Measurements from ENCODE around the gene CFAP68.

Gene CFAP68, protein sequence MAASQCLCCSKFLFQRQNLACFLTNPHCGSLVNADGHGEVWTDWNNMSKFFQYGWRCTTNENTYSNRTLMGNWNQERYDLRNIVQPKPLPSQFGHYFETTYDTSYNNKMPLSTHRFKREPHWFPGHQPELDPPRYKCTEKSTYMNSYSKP

DNA sequence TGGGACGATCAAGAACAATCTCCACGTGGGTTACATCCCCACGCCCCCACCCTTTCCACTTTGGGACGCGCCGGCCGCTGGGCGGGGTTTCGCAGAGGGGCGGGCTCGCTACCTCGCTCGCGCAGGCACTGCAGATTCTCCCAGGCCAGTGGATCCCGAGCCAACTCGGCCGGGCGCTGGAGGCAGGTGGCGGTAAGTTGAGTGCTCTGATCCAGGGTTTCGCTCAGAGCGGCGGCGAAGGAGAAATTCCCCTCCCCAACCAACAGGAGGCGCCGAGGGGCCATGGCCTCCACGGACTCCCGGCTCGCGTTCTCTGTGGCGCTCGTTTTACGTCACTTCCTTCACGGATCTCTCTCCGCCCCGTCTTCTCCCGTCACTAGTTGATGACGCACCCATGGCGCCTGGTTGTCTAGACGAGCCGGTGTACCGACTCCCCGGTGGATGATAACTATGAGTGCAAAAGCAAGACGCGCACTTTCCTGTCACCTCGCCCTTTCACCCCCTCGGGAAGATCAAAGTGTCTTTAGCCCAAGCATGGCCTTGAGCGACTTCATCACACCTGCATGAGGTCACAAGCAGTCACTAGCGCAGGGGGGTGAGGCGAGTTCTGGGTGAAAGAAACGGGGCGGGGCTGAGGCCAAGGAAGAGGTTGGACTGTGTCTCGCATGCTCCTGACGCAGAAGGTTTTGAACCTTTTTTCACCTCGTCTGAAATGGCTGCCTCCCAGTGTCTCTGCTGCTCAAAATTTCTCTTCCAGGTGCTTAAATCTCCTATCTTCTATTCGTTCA is at the start of gene CFAP68, which contains the start of gene FDXACB1:
Gene CFAP68 (plus strand): TSS at position 693 of the 788 bp plus-strand sequence. CDS start 20 bp downstream, at position 713.
Gene FDXACB1 (minus strand): TSS at position 317 of the 788 bp plus-strand sequence. CDS start 33 bp downstream, at position 284.
- peak; percentile 86 to 88 for DNase-seq (ENCODE audit: low read depth in 2 of 2)

DNA sequence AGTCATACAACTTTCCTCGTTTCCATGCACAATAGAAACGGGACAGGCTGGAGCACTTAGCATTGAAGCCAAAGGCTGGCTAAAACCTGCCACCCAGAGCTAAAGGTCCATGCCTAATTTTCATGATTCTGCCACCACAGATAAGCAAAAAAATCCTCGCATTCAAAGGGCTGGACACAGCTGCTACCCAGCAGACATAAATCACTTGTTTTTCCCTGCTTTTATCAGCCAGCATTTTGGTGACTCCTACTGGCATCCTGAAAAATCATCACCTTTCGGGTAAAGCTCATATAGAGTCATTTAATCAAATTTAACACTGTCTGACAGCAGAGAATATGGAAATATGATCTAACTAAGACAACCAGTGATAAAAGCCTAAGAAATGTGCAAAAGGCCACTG is 45.8 kb upstream of the CFAP68 start:
- DNase-seq (ENCODE audit: low read depth in 2 of 2), result no peak

DNA sequence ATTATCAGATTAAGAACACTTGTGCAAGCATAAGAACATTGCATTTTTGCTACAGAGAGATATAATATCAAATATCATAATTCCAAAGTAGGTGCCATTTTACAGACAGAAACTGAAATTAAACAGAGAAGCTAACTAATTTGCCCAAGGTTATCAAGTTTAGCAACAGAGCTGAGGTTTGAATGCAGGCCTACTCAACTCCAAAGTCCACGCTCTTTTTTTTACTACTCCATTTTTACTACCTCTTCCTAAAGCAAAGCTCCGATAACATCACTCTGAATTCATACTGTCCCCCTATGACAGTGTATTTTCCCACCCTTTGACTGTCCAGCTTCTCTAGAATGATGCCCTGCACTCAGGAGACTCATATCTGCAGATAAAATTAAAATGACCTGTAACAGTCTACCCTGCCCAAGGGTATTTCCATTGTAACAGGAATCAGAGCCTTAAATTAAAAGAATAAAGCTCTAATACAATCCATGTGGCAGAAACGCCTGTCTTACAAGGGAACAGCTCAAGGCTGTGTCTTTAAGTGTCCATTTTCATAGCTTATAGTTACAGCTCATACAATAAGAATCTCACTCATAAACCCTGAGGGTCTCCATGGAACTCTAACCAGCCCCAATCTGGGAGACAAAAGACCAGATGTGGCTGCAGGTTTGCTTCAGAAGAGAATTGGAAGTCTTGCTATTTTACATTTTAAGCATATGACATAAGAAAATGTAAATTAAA is 44.7 kb upstream of the CFAP68 start:
- DNase-seq (ENCODE audit: low read depth in 2 of 2), result no peak

DNA sequence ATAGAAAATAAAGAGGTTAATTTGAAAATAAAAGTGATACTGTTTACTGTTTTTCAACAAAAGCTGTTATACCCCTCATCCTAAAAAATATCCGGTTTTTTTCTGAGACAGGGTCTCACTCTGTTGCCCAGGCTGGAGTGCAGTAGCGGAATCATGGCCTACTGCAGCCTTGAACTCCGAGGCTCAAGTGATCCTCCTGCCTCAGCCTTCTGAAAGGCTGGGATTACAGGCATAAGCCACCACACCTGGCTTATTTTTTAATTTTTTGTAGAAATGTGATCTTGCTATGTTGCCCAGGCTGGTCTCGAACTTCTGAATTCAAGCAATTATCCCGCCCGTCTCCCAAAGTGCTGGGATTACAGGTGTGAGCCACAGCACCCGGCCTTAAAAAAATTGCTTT is 43.7 kb upstream of the CFAP68 start:
- DNase-seq (ENCODE audit: low read depth in 2 of 2), result no peak

DNA sequence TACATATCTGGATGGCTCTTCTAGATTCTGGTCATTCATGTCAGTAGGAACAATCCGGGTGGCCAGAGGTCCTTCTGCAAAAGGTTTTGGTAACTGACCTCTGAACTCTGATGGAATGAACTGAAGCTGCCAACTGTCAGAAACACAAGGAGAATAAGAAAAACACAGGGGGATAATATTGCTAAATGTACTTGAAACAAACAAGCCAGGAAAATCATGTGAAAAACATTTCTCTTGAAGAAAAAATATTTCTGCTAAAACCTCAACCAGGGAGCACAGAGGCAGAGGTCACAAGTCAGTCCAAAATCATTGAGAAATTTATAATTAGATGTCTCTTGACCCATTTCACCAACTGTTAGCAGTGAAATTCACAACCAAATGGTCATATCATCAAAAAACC is 43.2 kb upstream of the CFAP68 start:
- DNase-seq (ENCODE audit: low read depth in 2 of 2), result no peak

DNA sequence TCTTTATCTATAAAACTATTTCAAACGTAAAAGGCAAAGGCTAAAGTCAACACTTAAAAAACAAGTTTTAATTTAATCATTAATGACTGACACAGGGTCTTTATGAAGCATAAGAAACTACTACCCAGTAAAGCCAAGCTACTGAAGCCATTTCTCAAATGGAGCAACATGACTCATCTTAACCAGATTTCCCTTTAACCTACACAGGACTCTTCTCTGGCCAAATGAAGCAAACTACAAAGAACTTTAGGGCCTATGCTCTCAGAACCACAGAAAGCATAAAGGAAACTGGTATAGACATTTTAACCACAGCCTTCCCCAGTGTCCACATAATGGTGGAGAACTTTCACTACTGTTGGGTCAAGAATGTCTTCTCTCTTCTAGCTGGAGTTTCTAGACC is 42.6 kb upstream of the CFAP68 start:
- no peak for DNase-seq (ENCODE audit: low read depth in 2 of 2)

DNA sequence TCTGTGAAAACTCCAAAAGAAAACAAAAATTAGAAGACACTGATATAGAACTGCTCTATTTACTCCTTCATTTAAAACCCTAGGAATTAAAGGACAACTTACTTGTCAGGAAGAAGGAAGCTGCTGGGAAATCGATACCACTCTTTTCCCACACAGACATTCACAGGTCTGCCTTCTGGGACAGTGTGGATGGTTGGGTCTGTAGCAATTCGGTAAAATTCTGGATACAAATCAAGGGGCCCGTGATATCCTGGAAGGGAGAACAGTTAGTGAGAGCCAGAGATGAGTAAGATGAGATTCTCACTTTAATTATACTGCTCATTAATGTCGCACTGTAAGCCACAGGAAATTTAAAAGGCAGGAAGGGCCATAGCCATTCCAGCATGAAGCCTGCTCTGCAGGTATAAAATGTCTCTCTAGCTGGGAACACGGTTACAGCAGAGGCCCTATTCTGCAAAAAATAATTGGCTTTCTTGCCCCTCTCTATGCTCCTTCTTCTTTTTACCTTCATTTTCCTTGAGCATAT is 41.9 kb upstream of the CFAP68 start:
- DNase-seq (ENCODE audit: low read depth in 2 of 2), result no peak

DNA sequence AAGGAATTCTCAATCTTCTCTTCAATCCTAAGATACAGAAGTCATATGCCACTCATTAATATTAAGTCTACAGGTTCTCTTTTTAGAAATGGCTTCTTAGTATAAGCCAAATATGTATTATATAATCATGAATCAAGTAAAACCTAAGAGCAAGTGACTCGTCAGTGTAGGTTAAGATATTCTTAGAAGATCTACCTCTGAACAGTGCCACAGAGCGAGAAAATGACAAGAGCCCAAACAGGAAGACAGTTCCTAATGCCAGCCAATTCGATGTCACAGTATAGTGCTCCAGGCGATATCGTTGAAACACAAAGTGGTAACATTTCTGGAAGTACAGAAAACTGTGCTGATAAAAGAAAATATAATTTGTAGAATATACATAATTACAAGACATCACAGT is 41.3 kb upstream of the CFAP68 start:
- no peak for DNase-seq (ENCODE audit: low read depth in 2 of 2)

DNA sequence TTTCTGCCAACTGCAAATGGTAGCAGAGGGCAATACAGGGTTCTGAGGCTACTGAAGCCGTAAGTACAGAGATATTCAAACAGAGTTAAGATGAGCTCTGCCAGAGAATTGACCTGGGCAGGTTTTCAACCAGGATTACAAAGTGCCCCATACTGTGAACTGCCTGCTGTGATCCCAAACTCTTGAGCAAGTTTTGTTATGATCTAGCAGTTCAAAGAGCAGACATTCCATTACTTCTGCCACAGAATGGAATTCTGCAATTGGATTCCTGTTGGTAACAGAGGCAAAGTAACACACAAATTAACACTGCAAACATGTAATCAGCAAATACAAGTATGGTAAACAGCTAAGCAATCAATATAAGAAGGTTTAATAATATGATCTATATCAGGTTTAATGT is 39.2 kb upstream of the CFAP68 start:
- DNase-seq (ENCODE audit: low read depth in 2 of 2), result no peak

DNA sequence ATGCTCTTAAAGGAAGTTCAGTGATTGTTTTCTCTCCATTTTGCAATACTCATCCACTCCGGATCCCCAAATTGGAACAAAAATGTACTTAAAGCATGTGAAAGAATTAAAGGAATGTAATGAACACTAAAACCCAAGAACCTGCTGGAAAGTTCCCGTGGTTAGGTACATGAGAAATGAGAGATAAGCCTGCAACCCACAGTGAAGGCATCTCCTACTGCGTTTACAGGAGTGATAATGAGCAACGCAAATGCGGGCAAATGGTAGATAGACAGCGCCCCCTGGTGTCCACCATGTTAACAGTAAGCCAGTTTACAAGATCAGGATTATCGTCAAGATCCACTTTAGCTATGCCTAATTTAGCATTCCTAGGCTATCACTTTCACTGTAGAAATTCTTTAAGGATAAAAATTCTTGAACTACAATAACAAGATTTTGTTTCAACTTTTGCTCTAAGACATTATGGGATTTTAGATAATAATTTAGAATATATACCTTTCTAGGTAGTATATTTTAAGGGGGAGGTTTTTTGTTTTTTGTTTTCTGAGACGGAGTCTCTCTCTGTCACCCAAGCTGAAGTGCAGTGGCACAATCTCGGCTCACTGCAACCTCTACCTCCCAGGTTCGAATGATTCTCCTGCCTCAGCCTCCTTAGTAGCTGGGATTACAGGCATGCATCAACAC is 37.8 kb upstream of the CFAP68 start:
- peak; percentile 75 for DNase-seq (ENCODE audit: low read depth in 2 of 2)

DNA sequence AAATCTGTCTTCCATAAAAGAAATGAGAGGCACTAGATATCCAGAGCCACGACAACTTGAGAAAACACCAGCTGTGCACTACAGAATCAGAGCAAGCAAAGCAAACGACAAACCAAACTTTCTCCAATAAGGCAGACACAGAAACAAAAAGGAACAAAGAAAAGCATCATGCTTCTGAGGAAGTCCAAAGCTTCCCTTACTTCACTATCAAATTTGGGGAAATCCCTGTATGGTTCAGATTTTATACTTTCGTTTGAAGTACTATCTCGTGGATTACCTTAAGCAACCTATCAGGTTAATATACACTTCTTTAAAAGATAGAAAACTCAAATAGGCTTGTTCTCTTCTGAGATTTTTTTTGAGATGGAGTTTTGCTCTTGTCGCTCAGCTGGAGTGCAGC is 35.7 kb upstream of the CFAP68 start:
- no peak for DNase-seq (ENCODE audit: low read depth in 2 of 2)

DNA sequence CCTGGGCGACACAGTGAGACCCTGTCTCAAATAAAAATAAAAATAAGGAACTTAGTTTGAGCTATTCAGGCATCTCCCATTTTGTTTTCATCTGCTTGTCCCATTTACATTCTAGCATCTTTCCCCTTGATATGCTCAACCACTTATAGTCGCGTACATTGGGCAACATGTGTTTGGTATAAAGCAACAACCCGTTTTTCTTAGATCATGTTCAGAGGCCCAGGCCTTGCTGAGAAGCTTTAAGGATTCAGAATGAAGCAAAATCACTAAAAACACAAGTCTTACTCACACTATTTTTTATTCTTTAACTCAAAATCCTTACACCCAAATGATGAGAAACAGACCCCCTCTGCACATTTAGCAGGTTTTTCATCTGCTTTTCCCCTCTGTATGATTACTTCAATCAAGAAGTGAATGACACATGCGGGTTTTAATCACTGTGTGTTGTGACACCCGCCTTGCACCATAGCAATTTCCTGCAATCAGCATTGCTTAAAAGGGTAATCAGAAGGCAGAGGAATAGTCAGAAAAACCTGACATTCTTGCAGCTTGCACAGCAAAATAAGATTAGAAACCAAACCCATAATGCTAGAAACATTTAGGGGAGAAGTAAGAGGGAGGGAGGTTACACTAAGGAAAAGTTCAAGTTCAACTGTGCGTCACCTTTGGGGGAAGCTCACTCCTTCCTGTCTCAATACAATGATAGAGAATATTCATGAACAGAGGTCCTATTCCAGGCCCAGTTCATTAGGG is 33.9 kb upstream of the CFAP68 start:
- no peak for DNase-seq (ENCODE audit: low read depth in 2 of 2)

DNA sequence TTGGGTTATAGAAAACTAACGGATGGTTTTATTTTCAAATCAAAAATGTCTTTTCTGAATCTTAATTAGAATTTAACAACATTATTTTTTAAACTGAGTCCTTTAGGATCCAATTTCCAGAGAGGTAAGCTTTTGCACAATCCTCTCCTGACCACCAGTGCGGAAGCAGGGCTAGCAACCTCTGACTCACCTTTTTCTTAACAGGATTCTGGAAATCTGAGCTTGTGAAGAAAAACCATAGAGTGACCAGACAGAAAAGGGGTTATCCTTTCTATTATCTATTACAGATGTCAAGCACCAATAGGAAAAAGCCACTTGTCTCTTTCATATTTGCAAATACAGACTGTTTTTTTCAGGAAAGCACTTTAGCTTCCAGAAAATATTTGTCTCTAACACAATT is 33.3 kb upstream of the CFAP68 start:
- DNase-seq (ENCODE audit: low read depth in 2 of 2), result no peak

DNA sequence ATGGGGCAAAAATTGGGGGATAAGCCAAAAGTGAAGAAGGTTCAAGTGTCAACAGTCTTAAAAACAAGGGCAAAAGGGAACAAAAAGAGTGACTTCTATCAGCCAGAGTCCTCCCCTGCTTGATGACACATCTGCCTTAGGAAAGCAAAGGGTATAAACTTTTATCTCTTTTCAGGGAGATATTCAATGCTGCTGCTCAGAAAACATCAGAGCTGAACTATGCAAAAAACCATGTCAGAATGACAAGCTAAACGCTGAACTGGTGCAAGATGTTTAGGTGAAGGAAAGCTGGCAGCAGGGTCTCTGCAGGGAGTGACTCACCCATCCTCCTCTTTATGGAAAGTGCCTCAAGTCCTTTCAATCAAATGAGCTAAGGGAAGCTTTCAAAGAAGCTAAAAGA is 32.7 kb upstream of the CFAP68 start:
- DNase-seq (ENCODE audit: low read depth in 2 of 2), result no peak

DNA sequence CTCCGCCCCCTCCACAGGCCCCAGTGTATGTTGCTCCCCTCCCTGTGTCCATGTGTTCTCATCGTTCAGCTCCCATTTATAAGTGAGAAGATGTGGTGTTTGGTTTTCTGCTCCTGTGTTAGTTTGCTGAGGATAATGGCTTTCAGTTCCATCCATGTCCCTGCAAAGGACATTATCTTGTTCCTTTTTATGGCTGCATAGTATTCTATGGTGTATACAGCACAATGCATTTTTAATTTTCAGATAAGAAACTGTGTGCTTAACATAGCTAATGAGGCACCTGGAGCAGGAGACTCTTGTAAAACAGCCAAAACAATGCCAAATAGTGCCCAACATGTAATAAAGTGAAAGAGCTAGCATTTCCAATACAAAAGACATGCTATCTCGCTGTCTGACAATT is 29.7 kb upstream of the CFAP68 start:
- no peak for DNase-seq (ENCODE audit: low read depth in 2 of 2)

DNA sequence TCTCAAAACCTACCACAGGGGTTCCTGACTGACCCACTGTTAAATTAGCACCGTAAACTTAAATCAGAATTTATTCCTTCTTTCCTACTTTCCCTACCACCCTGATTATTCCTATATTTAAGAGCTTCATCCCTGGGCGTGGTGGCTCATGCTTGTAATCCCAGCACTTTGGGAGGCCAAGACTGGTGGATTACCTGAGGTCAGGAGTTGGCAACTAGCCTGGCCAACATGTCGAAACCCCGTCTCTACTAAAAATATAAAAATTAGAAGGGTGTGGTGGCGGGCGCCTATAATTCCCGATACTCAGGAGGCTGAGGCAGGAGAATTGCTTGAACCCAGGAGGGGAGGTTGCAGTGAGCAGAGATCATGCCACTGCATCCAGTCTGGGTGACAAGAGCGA is 28.3 kb upstream of the CFAP68 start:
- no peak for DNase-seq (ENCODE audit: low read depth in 2 of 2)

DNA sequence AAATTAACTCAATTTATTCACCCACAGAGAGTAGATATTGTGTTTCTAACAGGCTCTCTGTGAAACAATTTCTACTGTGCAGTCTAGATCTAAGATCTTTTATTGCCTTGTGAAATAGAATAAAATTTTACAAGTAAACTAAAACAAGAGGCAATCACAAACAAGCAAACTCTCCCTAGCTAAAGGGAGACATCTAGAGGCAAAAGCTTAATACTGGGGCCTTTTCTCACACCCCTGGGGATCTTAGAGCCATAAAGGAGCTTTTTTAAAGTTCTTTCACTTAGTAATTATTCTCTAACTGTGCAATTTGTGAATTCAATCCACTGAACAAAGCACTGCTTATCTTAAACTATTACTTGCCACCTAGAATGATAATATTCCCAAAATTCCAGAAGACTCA is 27.7 kb upstream of the CFAP68 start:
- DNase-seq (ENCODE audit: low read depth in 2 of 2), result no peak

DNA sequence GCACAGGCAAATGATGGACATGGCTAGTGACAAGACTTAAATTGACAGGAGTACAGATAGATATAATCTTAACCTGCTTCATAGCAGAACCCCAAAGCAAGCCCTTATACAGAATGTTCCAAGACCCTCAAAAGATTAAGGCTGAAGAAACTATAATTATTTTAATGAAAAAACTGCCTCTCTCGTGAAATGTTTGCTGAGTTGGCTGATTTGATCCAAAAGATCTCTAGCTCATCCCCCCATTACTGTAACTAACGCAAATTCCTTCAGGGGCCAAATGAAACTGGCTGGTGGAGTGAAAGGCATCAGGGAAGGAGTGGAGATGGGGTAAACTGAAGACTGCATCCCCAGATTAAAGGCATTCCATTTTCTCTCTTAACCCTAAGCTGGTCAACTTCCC is 27.2 kb upstream of the CFAP68 start:
- no peak for DNase-seq (ENCODE audit: low read depth in 2 of 2)

DNA sequence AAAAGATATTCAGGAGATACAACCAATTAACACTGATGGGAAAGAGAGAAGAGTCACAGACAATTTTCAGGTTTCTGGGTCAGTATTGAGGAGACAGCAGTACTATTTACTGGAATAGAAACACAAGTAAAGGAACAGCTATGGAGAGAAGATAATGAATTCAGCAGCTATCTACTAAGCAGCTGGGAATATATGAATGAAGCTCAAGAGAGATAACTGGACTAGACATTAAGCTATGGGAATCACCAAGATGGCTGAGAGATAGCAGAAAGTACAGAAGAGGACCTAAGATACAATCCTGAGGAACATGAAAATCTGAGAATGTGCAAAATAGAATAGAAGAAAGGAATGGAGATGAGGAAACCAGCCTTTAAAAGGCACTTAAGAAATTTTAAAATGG is 23.8 kb upstream of the CFAP68 start:
- DNase-seq (ENCODE audit: low read depth in 2 of 2), result no peak

DNA sequence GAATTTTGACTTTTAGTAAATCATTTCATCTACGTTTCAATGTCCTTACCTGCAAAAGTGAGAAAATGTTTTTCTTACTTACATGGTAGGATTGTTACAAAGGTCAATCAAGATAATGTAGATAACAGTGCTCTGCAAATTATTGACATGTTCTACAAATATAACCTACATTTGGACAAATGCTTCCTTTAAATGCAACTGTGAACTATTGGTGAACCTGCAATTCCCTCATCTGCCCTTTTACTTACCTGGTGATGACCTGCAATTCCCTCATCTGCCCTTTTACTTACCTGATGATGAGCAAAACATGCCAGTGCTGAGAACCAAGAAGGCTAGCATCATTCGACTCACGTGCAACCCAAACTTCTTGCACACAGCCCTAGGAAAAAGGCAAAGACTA is 19.1 kb upstream of the CFAP68 start:
- no peak for DNase-seq (ENCODE audit: low read depth in 2 of 2)

DNA sequence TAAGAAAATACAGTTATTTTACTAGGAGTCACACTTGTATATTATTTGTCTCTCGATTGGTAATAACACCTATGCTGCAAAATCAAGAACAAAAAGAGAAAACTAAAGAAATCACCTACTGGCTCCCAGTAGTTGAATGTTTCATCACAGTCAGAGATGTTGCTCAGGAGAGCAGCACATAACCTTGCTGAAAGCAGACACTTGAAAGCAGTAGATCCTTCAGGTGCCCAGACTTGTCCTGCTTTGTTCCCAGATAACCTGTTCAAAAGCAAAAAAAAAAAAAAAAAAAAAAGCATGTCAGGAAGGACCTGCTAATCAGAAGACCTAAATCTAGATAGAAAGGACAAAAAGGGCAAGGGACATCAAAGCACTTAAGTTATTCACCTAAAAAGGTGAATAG is 9.2 kb upstream of the CFAP68 start:
- no peak for DNase-seq (ENCODE audit: low read depth in 2 of 2)

Data from activated CD8-positive, alpha-beta memory T cell treated with anti-CD3 and anti-CD28 coated beads for 4 hours (primary cell).